Neuronal stem cell (in vitro differentiated cells): ENCODE results near the gene DNAJA3.
A peak's percentile ranks its signal among the peaks of the same experiment; 100 is the strongest.

Experiments
- DNase-seq: peaks from one replicate; pipeline ENCODE4 v3.0.0-alpha.2; 2013; ENCODE audit warnings: low spot score
- H2AFZ ChIP-seq: one replicate; pipeline ENCODE4 v1.6.1; 2013; ENCODE audit warnings: mild to moderate bottlenecking, low read length, inconsistent platforms
- H2AK5ac ChIP-seq: 2 replicates; pipeline ENCODE4 v1.6.1; 2013; ENCODE audit warnings: low read depth, mild to moderate bottlenecking, inconsistent platforms, low read length, moderate library complexity, mixed read lengths
- H2BK120ac ChIP-seq: 2 replicates; pipeline ENCODE4 v1.6.1; 2013; ENCODE audit warnings: low read depth, mild to moderate bottlenecking, inconsistent platforms, low read length, moderate library complexity, mixed read lengths
- H2BK12ac ChIP-seq: one replicate; pipeline ENCODE4 v1.6.1; 2013; ENCODE audit warnings: low read length, inconsistent platforms
- H2BK15ac ChIP-seq: 2 replicates; pipeline ENCODE4 v1.6.1; 2013; ENCODE audit warnings: mild to moderate bottlenecking, low read length, inconsistent platforms, mixed read lengths
- H2BK5ac ChIP-seq: one replicate; pipeline ENCODE4 v1.6.1; 2013; ENCODE audit warnings: inconsistent platforms, mild to moderate bottlenecking, low read length, moderate library complexity
- H3K14ac ChIP-seq: one replicate; pipeline ENCODE4 v1.6.1; 2013; ENCODE audit warnings: low read length, inconsistent platforms
- H3K18ac ChIP-seq: 2 replicates; pipeline ENCODE4 v1.6.1; 2013; ENCODE audit warnings: low read length, inconsistent platforms
- H3K23ac ChIP-seq: 2 replicates; pipeline ENCODE4 v1.6.1; 2013; ENCODE audit warnings: low read depth, mild to moderate bottlenecking, mixed read lengths, low read length, inconsistent platforms; ENCODE audit not compliant: poor library complexity
- H3K27ac ChIP-seq: replicated peaks from 3 replicates; pipeline ENCODE4 v1.5.1; 2013; ENCODE audit warnings: low read length, inconsistent platforms
- H3K27me3 ChIP-seq, 3 experiments: 2 replicates each; pipeline ENCODE4 v1.6.1; 2013; ENCODE audit warnings: low read length in 3 of 3, mild to moderate bottlenecking in 2 of 3, inconsistent platforms in 1 of 3, low read depth in 1 of 3, mixed read lengths in 1 of 3, moderate library complexity in 1 of 3; ENCODE audit not compliant: control insufficient read depth in 3 of 3, insufficient read depth in 3 of 3
- H3K36me3 ChIP-seq, 2 donors: replicated peaks in 1 of 2; 2 replicates each; pipeline ENCODE4 v1.6.1; 2013; ENCODE audit warnings: low read length in 2 of 2; ENCODE audit not compliant: control insufficient read depth in 2 of 2, insufficient read depth in 2 of 2
- H3K4ac ChIP-seq: 2 replicates; pipeline ENCODE4 v1.6.1; 2013; ENCODE audit warnings: inconsistent platforms, mild to moderate bottlenecking, low read length, moderate library complexity
- H3K4me1 ChIP-seq, 2 donors: 1 replicate in 1 of 2; 2 replicates in 1 of 2; pipeline ENCODE4 v1.6.1; 2013; ENCODE audit warnings: low read length in 2 of 2, low read depth in 1 of 2; ENCODE audit not compliant: control insufficient read depth in 2 of 2, insufficient read depth in 1 of 2
- H3K4me2 ChIP-seq: one replicate; pipeline ENCODE4 v1.6.1; 2013; ENCODE audit warnings: mild to moderate bottlenecking, low read length, inconsistent platforms; ENCODE audit not compliant: insufficient read depth, poor library complexity, severe bottlenecking
- H3K4me3 ChIP-seq, 2 donors: 2 replicates each; pipeline ENCODE4 v1.5.1; 2013; ENCODE audit warnings: low read length in 2 of 2, mild to moderate bottlenecking in 2 of 2, inconsistent platforms in 1 of 2, moderate library complexity in 1 of 2
- H3K79me1 ChIP-seq: one replicate; pipeline ENCODE4 v1.6.1; 2013; ENCODE audit warnings: low read depth, mild to moderate bottlenecking, inconsistent platforms, low read length, moderate library complexity
- H3K9ac ChIP-seq: one replicate; pipeline ENCODE4 v1.6.1; 2013; ENCODE audit warnings: mild to moderate bottlenecking, low read depth, low read length, inconsistent platforms; ENCODE audit not compliant: poor library complexity
- H3K9me3 ChIP-seq, 2 donors: replicated peaks in 1 of 2; 2 replicates each; pipeline versions ENCODE3 to v1.6.1; 2013; ENCODE audit warnings: low read length in 2 of 2, mild to moderate bottlenecking in 2 of 2, inconsistent platforms in 1 of 2, low read depth in 1 of 2, mixed read lengths in 1 of 2, moderate library complexity in 1 of 2; ENCODE audit not compliant: control insufficient read depth in 2 of 2, insufficient read depth in 1 of 2
- H4K8ac ChIP-seq: one replicate; pipeline ENCODE4 v1.6.1; 2013; ENCODE audit warnings: low read depth, mild to moderate bottlenecking, inconsistent platforms, low read length, moderate library complexity
- H4K91ac ChIP-seq: one replicate; pipeline ENCODE4 v1.6.1; 2013; ENCODE audit warnings: low read length, low read depth, mild to moderate bottlenecking, inconsistent platforms; ENCODE audit not compliant: poor library complexity
- WGBS, 2 donors: extraction: QIAGEN DNeasy Blood & Tissue Kit; methylation state at CpG; one replicate each; pipeline ENCODE4 v1.1.7; 2013; ENCODE audit warnings: missing lambda C conversion rate in 2 of 2, mixed read lengths in 1 of 2; ENCODE audit not compliant: insufficient read length in 2 of 2, insufficient replicate concordance in 1 of 2; ENCODE audit errors: extremely low coverage in 2 of 2; 5-methylcytosine and 5-hydroxymethylcytosine counted together

The DNAJA3 gene

DNA sequence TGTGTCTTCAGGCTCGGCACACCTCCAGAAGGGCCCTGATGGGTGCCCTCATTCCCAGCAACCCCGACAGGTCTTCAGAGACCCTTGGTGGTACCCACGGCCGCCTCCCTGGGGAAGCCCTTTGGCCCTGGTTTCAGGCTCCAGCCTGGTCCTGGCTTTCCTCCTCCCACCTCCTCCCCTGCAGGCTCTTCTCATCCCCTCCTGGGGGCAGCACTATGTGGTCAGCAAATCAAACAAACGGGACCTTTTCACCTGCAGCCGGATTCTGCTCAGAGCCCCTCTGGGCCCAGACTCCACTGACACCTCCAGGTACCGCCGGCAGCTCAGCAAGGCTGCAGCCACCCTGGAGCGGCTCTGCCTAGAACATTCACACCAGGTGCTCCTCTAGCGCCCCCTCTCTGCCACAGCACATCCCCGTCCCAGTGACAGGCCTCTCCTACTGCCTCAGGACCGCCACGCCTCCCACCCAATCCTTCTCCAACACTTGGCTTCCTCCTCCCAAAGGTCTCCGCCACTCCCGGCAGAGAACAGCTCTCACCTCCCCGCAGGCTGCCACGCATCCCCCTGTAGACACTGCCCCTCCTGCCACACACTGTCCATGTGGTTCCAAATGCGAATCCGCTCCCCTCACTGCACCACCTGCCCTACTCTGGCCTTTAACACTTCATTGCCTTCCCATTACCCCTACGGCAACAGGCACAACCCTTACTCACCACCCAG lies 21.3 kb upstream of the DNAJA3 start:
- peaks cover 2 to 3% of the 10 kb centered on the region in 2 donors for H3K4me1 ChIP-seq
- H3K23ac ChIP-seq, result peak overlapping the region; percentile 82
- no peak overlapping the region for H3K27ac ChIP-seq
- no peak overlapping the region for H3K14ac ChIP-seq
- no peak overlapping the region for H3K4me2 ChIP-seq
- peaks cover 4% of the 10 kb centered on the region for H3K79me1 ChIP-seq
- WGBS, 2 donors, result no CpG with 5 or more reads among the region's 20 CpGs
- no peak for DNase-seq
- H2BK12ac ChIP-seq, result no peak overlapping the region
- H3K27me3 ChIP-seq, result no peaks in the 10 kb centered on the region
- H2BK120ac ChIP-seq, result no peak overlapping the region
- peak overlapping the region; percentile 49 for H2BK15ac ChIP-seq
- no peak overlapping the region for H3K4me3 ChIP-seq
- H2AK5ac ChIP-seq, result peak overlapping the region; percentile 71
- H4K91ac ChIP-seq, result no peak overlapping the region
- H3K4ac ChIP-seq, result no peak overlapping the region
- no peak overlapping the region for H2AFZ ChIP-seq
- no peaks in the 10 kb centered on the region for H3K9me3 ChIP-seq
- H3K36me3 ChIP-seq, result peaks cover 0 to 5% of the 10 kb centered on the region in 2 donors
- peak overlapping the region; percentile 48 for H2BK5ac ChIP-seq
- H3K18ac ChIP-seq, result peak overlapping the region; percentile 34
- H4K8ac ChIP-seq, result no peak overlapping the region
- peak overlapping the region; percentile 68 for H3K9ac ChIP-seq

DNA sequence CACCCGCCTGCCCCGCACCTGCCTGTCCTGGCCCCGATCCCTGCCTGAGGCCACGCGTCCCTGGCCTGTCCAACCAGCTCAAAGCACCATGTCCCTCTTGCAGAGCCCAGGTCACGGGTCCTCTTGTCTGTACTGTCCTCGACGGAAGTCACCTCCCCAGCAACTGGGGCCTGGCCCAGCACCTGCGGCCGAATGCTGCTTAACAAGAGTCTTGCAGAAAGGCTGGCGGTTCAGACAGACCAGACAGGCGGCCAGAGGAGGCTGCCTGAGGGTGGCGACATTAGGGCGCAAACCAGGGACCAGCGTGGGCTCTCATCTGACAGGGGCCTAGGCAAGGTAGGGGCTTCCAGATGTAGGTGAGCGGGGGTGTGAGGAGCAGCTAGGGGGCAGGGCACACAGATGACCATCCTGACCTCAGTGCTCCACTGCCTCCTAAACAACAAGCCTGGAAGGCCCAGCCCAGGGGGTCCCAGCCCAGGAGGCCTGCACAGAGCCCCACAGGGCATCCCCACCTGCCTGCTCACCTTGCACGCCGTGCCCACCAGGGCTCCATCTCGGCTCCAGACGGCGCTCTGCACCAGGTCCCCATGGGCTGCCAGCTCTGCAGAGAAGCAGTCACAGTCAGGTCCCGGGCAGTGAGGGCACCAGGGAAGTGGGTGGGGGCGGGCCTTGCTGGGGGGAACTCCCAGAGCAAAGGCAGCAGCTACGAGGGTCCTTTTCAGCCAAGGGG lies 20.5 kb upstream of the DNAJA3 start:
- no peak for DNase-seq
- WGBS, 2 donors, result no CpG with 5 or more reads among the region's 24 CpGs
- no peak overlapping the region for H3K4me2 ChIP-seq
- peaks cover 2 to 3% of the 10 kb centered on the region in 2 donors for H3K4me1 ChIP-seq
- H3K14ac ChIP-seq, result no peak overlapping the region
- H3K23ac ChIP-seq, result peak overlapping the region; percentile 82
- no peak overlapping the region for H4K8ac ChIP-seq
- H2BK5ac ChIP-seq, result peak overlapping the region; percentile 48
- no peak overlapping the region for H2AFZ ChIP-seq
- no peaks in the 10 kb centered on the region for H3K27me3 ChIP-seq
- no peak overlapping the region for H2BK12ac ChIP-seq
- H3K9me3 ChIP-seq, result no peaks in the 10 kb centered on the region
- no peak overlapping the region for H4K91ac ChIP-seq
- H3K9ac ChIP-seq, result peak overlapping the region; percentile 68
- H2BK120ac ChIP-seq, result no peak overlapping the region
- H2AK5ac ChIP-seq, result peak overlapping the region; percentile 71
- peaks cover 6% of the 10 kb centered on the region for H3K79me1 ChIP-seq
- no peak overlapping the region for H3K4ac ChIP-seq
- no peak overlapping the region for H3K4me3 ChIP-seq
- no peak overlapping the region for H3K27ac ChIP-seq
- H3K36me3 ChIP-seq, result peaks cover 0 to 5% of the 10 kb centered on the region in 2 donors
- peak overlapping the region; percentile 49 for H2BK15ac ChIP-seq
- peak overlapping the region; percentile 34 for H3K18ac ChIP-seq

DNA sequence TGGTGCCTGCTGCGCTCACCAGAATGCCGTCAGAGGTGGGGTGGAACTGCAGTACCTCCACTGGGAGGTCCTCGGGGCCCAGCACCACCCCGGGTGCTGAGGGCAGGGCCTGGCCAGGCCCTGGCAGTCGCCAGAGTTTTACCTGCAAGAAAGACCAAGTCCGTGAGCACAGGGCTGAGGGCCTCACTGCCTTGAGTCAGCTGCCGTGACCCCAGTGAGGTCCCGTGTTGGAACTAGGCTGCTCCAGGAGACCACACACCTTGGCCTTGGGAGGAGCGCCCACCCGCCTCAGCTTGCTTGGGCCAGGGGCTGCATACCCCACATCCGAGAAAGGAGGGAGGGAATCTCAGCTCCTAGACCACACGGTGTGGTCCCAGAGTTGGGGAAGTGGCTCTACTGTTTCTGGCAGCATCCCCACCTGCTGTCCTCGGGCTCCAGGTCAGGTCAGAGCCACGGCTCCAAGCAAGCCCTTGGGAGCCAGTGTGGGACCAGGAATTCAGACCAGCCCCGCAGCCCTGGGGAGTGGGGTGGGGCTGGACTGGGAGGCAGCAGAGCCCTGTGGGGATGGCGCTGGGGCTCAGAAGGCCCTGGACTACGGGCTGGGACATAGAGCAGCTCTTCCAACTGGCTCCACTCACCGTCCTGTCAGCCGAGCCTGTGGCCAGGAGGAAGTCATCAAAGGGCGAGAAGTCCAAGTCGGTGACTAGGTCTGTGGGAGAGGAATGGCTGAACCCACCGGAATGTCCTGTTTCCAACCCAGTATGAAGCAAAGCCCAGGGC lies 17.9 kb upstream of the DNAJA3 start:
- Histone ChIP-seq H3K14ac (no peak overlapping the region), H3K23ac (no peak overlapping the region), H2BK5ac (no peak overlapping the region), H3K27me3 (no peaks in the 10 kb centered on the region), H3K9me3 (no peaks in the 10 kb centered on the region), H2AK5ac (no peak overlapping the region), H3K27ac (no peak overlapping the region), H4K8ac (no peak overlapping the region), H3K18ac (no peak overlapping the region), H2AFZ (no peak overlapping the region), H3K4me2 (no peak overlapping the region), H4K91ac (no peak overlapping the region), H2BK12ac (no peak overlapping the region), H3K9ac (peak overlapping the region; percentile 12), H3K4me1 (peaks cover 1 to 5% of the 10 kb centered on the region in 2 donors), H2BK120ac (no peak overlapping the region), H2BK15ac (no peak overlapping the region), H3K36me3 (peaks cover 3 to 15% of the 10 kb centered on the region in 2 donors), H3K4ac (no peak overlapping the region), H3K79me1 (peaks cover 6% of the 10 kb centered on the region), H3K4me3 (no peak overlapping the region)
- no CpG with 5 or more reads among the region's 22 CpGs for WGBS, 2 donors
- DNase-seq, result no peak

DNA sequence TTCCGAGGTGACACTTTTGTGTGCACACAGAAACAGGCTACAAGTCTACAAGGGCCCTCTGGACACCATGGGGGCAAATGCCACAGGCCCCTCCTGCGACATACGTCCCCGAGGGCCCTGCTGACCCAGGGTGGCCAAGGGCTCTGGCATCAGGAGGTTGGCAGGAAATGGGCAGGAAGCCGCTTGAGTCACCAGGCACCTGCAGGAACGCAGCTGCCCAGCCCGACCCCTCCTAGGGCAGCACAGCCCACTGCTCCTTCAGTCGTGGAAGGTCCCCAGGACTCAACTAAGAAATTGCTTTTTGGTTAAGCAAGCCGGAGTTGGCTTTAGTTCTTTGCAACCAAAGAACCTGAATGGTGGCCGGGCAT lies 17.4 kb upstream of the DNAJA3 start:
- no peak overlapping the region for H2BK12ac ChIP-seq
- peaks cover 3 to 17% of the 10 kb centered on the region in 2 donors for H3K36me3 ChIP-seq
- H3K27ac ChIP-seq, result no peak overlapping the region
- no peak overlapping the region for H3K4me3 ChIP-seq
- no peak overlapping the region for H3K4ac ChIP-seq
- H2BK5ac ChIP-seq, result no peak overlapping the region
- H3K18ac ChIP-seq, result no peak overlapping the region
- no peak overlapping the region for H3K4me2 ChIP-seq
- no peak overlapping the region for H3K9ac ChIP-seq
- no peak for DNase-seq
- peaks cover 6% of the 10 kb centered on the region for H3K79me1 ChIP-seq
- no peaks in the 10 kb centered on the region for H3K27me3 ChIP-seq
- no CpG with 5 or more reads among the region's 10 CpGs for WGBS, 2 donors
- H2BK120ac ChIP-seq, result no peak overlapping the region
- H4K8ac ChIP-seq, result no peak overlapping the region
- H2BK15ac ChIP-seq, result no peak overlapping the region
- peak overlapping the region; percentile 80 for H3K23ac ChIP-seq
- no peaks in the 10 kb centered on the region for H3K9me3 ChIP-seq
- peaks cover 1 to 5% of the 10 kb centered on the region in 2 donors for H3K4me1 ChIP-seq
- H3K14ac ChIP-seq, result no peak overlapping the region
- H2AFZ ChIP-seq, result no peak overlapping the region
- no peak overlapping the region for H2AK5ac ChIP-seq
- H4K91ac ChIP-seq, result no peak overlapping the region
